HG03095 (cell line): ENCODE results near the gene FBLN5.
"Not testable (repeated sequence)": the region's sequence is repeated elsewhere in the genome, so short reads cannot be mapped to it uniquely, and the experiment has no call there.

Experiments used
- ATAC-seq: cut with Tn5 transposase; IDR thresholded peaks from one replicate; pipeline ENCODE4 v1.9.1; 2021; ENCODE audit warnings: moderate library complexity; ENCODE audit not compliant: unreplicated experiment

FBLN5 gene

GRCh38 chr14:91911474-91912032 lies 35.9 kb downstream of the FBLN5 start:
- no peak for ATAC-seq

GRCh38 chr14:91910196-91910595 lies 37.3 kb downstream of the FBLN5 start:
- no peak for ATAC-seq

GRCh38 chr14:91906374-91906773 lies 41.1 kb downstream of the FBLN5 start:
- ATAC-seq: no peak

- ATAC-seq: no peak
These were observed 42.4 kb downstream of the FBLN5 start for GRCh38 chr14:91904956-91905645.

- ATAC-seq: no peak
These were observed 43.0 kb downstream of the FBLN5 start for GRCh38 chr14:91904483-91904882.

GRCh38 chr14:91903070-91903469 lies 44.4 kb downstream of the FBLN5 start:
- ATAC-seq: no peak

- ATAC-seq: no peak
These were observed 45.2 kb downstream of the FBLN5 start for GRCh38 chr14:91902336-91902735.

- ATAC-seq: no peak
These were observed 45.9 kb downstream of the FBLN5 start for GRCh38 chr14:91901449-91902226.

- no peak for ATAC-seq
These were observed 47.7 kb downstream of the FBLN5 start for GRCh38 chr14:91899806-91900205.

- no peak for ATAC-seq
These were observed 48.3 kb downstream of the FBLN5 start for GRCh38 chr14:91899213-91899612.

- ATAC-seq: no peak
These were observed 49.1 kb downstream of the FBLN5 start for GRCh38 chr14:91898372-91898771.

- ATAC-seq: not testable (repeated sequence)
These were observed 49.8 kb downstream of the FBLN5 start for GRCh38 chr14:91897716-91898115.

GRCh38 chr14:91897106-91897701 lies 50.3 kb downstream of the FBLN5 start:
- ATAC-seq: no peak

GRCh38 chr14:91896419-91896818 lies 51.1 kb downstream of the FBLN5 start:
- ATAC-seq: no peak

GRCh38 chr14:91893669-91894068 lies 53.8 kb downstream of the FBLN5 start:
- ATAC-seq: no peak

GRCh38 chr14:91893007-91893406 lies 54.5 kb downstream of the FBLN5 start:
- ATAC-seq: no peak

GRCh38 chr14:91891721-91892220 lies 55.7 kb downstream of the FBLN5 start:
- no peak for ATAC-seq

GRCh38 chr14:91891101-91891500 lies 56.4 kb downstream of the FBLN5 start:
- no peak for ATAC-seq

GRCh38 chr14:91890291-91890749 lies 57.2 kb downstream of the FBLN5 start:
- no peak for ATAC-seq

- ATAC-seq: no peak
These were observed 57.9 kb downstream of the FBLN5 start for GRCh38 chr14:91889477-91890211.
